Adrenal gland (tissue), 12 donors: ENCODE measurements around the gene EFS. TPM values are rescaled to one million over a fixed set of nuclear protein-coding genes. Genes with fewer than 3 reads are reported as not detected.

Experiments used
- DNase-seq, 7 donors: peaks; one replicate each; pipeline ENCODE4 v3.0.0-alpha.2; 2019 to 2020
- H3K27ac ChIP-seq, 5 donors: fragments of 200-600 bp; sonication (generic) in 4 of 5; 1 replicate in 3 of 5; 2 replicates in 2 of 5; pipeline versions ENCODE4 v1.5.1 to v1.8.0; 2016 to 2020; ENCODE audit warnings: mild to moderate bottlenecking in 1 of 5
- H3K27me3 ChIP-seq: fragments of 200-600 bp; 2 replicates; pipeline ENCODE4 v1.8.0; 2021
- H3K36me3 ChIP-seq, 2 donors: fragments of 200-600 bp; replicated peaks in 1 of 2; 1 replicate in 1 of 2; 2 replicates in 1 of 2; pipeline versions ENCODE4 v1.5.1 to v1.8.0; 2018 to 2022
- H3K4me1 ChIP-seq, 2 donors: fragments of 200-600 bp; replicated peaks in 1 of 2; 1 replicate in 1 of 2; 2 replicates in 1 of 2; pipeline versions ENCODE4 v1.5.1 to v1.8.0; 2018 to 2021
- H3K4me3 ChIP-seq, 4 donors: fragments of 200-600 bp; sonication (generic) in 3 of 4; one replicate each; pipeline ENCODE4 v1.5.1; 2016 to 2018
- H3K9me3 ChIP-seq, 3 donors: fragments of 200-600 bp; sonication (generic) in 1 of 3; replicated peaks in 1 of 3; 1 replicate in 2 of 3; 2 replicates in 1 of 3; pipeline versions ENCODE4 v1.5.1 to v1.8.0; 2016 to 2021
- CTCF ChIP-seq, 6 experiments: fragments of 450-650 bp in 4 of 6; fragments of 200-600 bp in 2 of 6; sonication (generic) in 1 of 6; IDR thresholded peaks; 1 replicate in 5 of 6; 2 replicates in 1 of 6; pipeline versions ENCODE4 v1.5.1 to v1.8.0; 2016 to 2021; ENCODE audit warnings: antibody characterized with exemption in 6 of 6, mild to moderate bottlenecking in 2 of 6, moderate library complexity in 1 of 6
- POLR2A ChIP-seq, 2 donors: fragments of 450-650 bp; IDR thresholded peaks; one replicate each; pipeline ENCODE4 v1.6.1; 2017; ENCODE audit warnings: antibody characterized with exemption in 2 of 2, mild to moderate bottlenecking in 2 of 2, moderate library complexity in 1 of 2
- WGBS, 4 donors: extraction: QIAGEN DNeasy Blood & Tissue Kit in 2 of 4; methylation state at CpG; one replicate each; pipeline versions ENCODE4 v1.1.5 to v1.1.7; 2013 to 2017; 5-methylcytosine and 5-hydroxymethylcytosine counted together
- intact Hi-C, 2 donors: fragments of 100-400 bp; cut with DNase I; formaldehyde crosslinking; loops; one replicate each; pipeline versions ENCODE4 v1.14.1 to v1.15.0; 2022 to 2023
- polyA plus RNA-seq, 3 donors: library from polyadenylated mRNA; stranded (reverse); fragments of 200-250 nt in 2 of 3; fragments of 350-450 nt in 1 of 3; fragmentation: Illumina TruSeq in 1 of 3; extraction: RNeasy Lipid Tissue Mini Kit (QIAGEN cat#74804) in 1 of 3; gene quantifications; one replicate each; pipeline ENCODE4 v1.2.3, GENCODE V29; 2013 to 2014
- total RNA-seq, 9 donors: library from RNA; depleted of rRNA in 4 of 9; stranded (reverse); fragments of >200 nt in 4 of 9; fragments of 120-200 nt in 1 of 9; fragmentation: NEBNext Ultra II Directional in 1 of 9; extraction: Animal tissue kit (Norgen Biotek cat#: 25700) in 1 of 9; gene quantifications; one replicate each; pipeline versions ENCODE4 v1.1.0 to v1.2.4, GENCODE V29; 2013 to 2023
- donor health status: healthy with polysubstance abuse.
- donor health status: Bipolar disorder and iron deficiency.
- donor health status: DM: yes; HTN: yes; CAD: no.
- donor health status: DM: no; HTN: no; CAD: no.
- donor health status: DM: no; HTN: no; CAD: no.
- donor health status: DM: yes; HTN: yes; CAD: no.

The EFS gene
- total and polyA plus RNA-seq, 12 donors: 2.1 to 49.4 (median 4.1) TPM

GRCh38 chr14:23399136-23399535 lies 34.2 kb upstream of the EFS start:
- H3K9me3 ChIP-seq: no peaks in the 10 kb centered on the region
- no peaks in the 10 kb centered on the region for H3K27me3 ChIP-seq
- no peaks in the 10 kb centered on the region for H3K36me3 ChIP-seq
- no peak overlapping the region for H3K4me3 ChIP-seq
- 82 to 92% (median 87%) methylated on average over 2 to 3 of the region's 3 CpGs for WGBS, 4 donors
- intact Hi-C loops: no loop called here
- no peak for DNase-seq
- H3K4me1 ChIP-seq: no peaks in the 10 kb centered on the region
- H3K27ac ChIP-seq: no peak overlapping the region
- TF ChIP-seq CTCF (IDR thresholded peaks at IDR 0.05) (no peak), POLR2A (IDR thresholded peaks at IDR 0.05) (no peak)

GRCh38 chr14:23398348-23398747 lies 33.4 kb upstream of the EFS start:
- Histone ChIP-seq H3K4me1 (no peaks in the 10 kb centered on the region), H3K4me3 (no peak overlapping the region), H3K36me3 (no peaks in the 10 kb centered on the region), H3K9me3 (no peaks in the 10 kb centered on the region), H3K27me3 (no peaks in the 10 kb centered on the region), H3K27ac (no peak overlapping the region)
- DNase-seq: no peak
- WGBS, 4 donors: 83 to 89% (median 87%) methylated on average over 3 to 4 of the region's 4 CpGs
- intact Hi-C loops: no loop called here
- TF ChIP-seq CTCF (IDR thresholded peaks at IDR 0.05) (no peak), POLR2A (IDR thresholded peaks at IDR 0.05) (no peak)

- Histone ChIP-seq H3K4me1 (no peaks in the 10 kb centered on the region), H3K27me3 (no peaks in the 10 kb centered on the region), H3K4me3 (no peak overlapping the region), H3K9me3 (no peaks in the 10 kb centered on the region), H3K36me3 (no peaks in the 10 kb centered on the region), H3K27ac (no peak overlapping the region)
- WGBS, 4 donors: 89 to 100% (median 91%) methylated on average over 1 to 10 of the region's 10 CpGs
- TF ChIP-seq POLR2A (IDR thresholded peaks at IDR 0.05): no peak
- TF ChIP-seq CTCF (IDR thresholded peaks at IDR 0.05): no peak
- DNase-seq: no peak
- intact Hi-C loops: no loop called here
Observed at GRCh38 chr14:23396781-23397407, 31.9 kb upstream of the EFS start.

- Histone ChIP-seq H3K27me3 (no peaks in the 10 kb centered on the region), H3K4me1 (no peaks in the 10 kb centered on the region), H3K4me3 (no peak overlapping the region), H3K9me3 (no peaks in the 10 kb centered on the region), H3K36me3 (no peaks in the 10 kb centered on the region), H3K27ac (no peak overlapping the region)
- no peak for DNase-seq
- 88 to 91% (median 89%) methylated on average over 10 of the region's 10 CpGs for WGBS, 4 donors
- intact Hi-C loops: no loop called here
- TF ChIP-seq CTCF (IDR thresholded peaks at IDR 0.05) (no peak), POLR2A (IDR thresholded peaks at IDR 0.05) (no peak)
Observed at GRCh38 chr14:23396126-23396525, 31.2 kb upstream of the EFS start.
